ENCODE measurements around the gene PITPNC1.
"Not testable (repeated sequence)": the region's sequence is repeated elsewhere in the genome, so short reads cannot be mapped to it uniquely, and the experiment has no call there.

PITPNC1 gene

DNA sequence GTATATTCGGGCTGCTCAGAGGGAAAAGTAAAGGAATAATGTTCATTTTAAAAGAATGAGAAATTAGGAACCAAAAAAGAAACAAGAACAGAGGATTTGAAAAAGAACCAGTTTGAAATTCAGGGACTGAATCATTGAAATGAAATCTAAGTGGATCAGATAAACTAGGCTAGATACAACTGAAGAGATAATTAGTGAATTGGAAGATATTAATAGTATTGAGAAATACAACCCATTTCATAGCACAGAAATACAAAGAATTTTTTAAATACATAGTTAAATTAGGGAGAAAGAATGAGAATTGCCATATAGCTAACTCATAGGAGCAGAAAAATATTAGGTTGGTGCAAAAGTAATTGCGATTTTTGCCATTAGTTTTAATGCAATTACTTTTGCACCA lies 223.3 kb downstream of the PITPNC1 start:
- DNase-seq: no peak

DNA sequence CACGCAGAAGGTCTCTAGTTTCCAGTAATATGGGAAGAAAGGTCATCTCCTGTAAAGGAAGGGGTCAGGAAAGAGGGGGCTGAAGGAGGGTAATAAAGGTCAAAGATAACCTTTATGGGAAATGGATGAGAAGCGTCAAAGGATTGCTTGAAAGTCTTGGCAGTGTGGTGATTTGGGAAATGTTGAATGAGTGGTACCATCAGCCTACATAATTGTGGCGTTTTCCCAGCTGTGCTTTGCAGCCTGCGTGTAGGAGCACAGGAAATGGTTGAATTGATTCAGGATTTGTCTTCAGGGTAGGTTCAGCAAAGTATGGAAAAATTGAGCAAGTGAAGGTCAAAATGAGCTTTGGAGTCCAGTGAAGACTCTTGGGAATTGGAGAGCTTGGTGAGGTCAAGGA lies 224.8 kb downstream of the PITPNC1 start:
- no peak for DNase-seq

DNA sequence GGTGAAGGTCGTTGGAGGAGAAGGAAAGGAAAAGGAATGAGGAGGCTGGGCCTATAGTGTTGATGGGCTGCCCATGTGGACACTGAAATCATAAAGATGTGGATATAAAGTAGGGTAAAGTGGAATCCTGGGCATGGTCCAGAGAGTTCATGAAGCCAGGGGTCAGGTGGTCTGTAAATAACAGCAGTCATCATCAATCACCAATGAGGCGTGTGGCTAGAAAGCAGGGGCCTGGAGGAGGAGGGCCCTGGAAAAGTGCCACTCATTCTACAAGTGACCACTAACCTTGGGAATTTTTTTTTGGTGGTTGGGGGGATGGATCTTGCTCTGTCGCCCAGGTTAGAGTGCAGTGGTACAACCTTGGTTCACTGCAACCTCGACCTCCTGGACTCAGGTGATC lies 225.4 kb downstream of the PITPNC1 start:
- no peak for DNase-seq

DNA sequence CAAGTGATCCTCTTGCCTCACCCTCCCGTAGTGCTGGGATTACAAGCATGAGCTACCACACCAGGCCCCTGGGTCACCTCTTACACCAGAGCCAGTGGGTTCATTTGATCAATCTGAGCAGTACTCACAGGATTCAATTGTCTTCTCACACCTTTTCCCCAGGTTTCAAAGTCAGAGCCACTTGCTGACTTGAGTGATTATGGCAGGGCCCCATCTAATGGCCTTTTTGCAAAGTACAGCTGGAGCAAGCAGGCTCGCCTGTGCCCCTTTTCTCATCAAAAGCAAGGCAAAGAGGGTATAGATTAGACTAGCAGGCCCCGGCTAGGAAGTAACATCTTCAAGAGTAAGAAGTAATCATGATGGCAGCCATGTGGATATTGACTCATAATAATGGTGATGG lies 225.9 kb downstream of the PITPNC1 start:
- peak; percentile 64 for DNase-seq

DNA sequence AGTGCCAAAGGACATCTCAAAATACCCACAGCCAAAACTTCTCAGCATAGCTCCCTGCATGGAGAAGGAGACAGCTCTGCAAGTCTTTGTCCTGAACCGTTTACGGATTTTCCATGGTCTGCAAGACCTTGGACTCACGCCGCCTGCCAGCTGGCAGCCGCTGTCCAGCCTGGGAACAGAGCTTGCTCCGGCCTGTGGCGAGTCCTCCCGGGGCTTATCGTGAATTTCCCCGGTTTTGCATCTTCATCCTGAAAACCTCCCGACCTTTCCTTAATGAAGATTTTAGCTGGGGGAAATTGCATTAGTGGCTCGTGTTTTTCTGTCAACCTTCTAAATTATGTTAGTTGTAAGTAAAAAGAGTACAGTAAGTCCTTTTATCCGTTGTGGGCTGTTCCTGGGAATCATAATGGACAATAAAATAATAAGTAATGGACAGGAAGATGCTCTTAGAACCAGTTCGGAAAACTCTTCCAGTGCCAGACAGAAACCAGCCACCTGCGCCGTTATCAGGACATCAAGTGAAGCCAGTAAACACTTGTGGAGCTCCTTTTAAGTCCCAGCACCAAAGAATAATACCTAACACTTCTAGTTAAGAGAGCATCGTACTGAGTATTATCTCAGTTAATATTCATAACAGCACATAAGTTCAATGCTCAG lies 228.3 kb downstream of the PITPNC1 start:
- DNase-seq: no peak

- DNase-seq: no peak
Observed at GRCh38 chr17:67606471-67606870, 229.4 kb downstream of the PITPNC1 start.

GRCh38 chr17:67606896-67607604 lies 230.0 kb downstream of the PITPNC1 start:
- no peak for DNase-seq

DNA sequence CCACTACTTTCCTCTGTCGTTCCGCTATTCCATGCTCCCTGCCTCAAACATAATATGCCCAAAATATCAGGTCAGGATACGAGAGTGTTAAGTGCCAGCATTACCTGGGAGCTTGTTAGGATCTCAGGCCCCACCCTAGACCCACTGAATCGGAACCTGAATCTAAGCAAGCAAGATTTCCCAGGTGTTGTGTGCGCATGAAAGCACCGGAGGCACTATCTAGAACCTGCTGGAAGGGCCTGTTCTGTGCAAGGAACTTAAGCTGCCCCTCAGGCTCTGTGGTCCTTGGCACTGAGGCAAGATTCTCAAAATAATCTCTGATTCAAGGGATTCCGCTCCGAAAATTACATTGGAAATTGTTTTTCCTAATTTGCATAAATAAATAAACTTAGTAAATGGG lies 233.0 kb downstream of the PITPNC1 start:
- no peak for DNase-seq

DNA sequence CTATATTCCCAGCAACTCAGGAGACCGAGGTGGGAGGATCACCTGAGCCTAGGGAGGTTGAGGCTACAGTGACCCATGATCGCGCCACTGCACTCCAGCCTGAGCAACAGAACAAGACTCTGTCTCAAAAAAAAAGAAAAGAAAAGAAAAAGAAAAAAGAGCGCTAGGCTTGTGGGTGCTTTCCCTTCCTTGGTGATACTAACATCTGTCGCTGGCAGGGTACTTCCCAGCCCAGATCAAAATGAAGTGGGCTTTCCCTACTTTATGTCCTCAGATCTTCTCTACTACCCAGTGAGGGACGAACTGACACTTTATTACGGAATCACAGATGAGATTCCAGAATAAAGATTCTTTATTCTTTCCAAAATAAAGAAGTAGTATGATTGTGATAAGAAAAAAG lies 236.9 kb downstream of the PITPNC1 start:
- DNase-seq: no peak

GRCh38 chr17:67615011-67615561 lies 238.0 kb downstream of the PITPNC1 start:
- no peak for DNase-seq

- DNase-seq: no peak
Observed at GRCh38 chr17:67615736-67616135, 238.7 kb downstream of the PITPNC1 start.

DNA sequence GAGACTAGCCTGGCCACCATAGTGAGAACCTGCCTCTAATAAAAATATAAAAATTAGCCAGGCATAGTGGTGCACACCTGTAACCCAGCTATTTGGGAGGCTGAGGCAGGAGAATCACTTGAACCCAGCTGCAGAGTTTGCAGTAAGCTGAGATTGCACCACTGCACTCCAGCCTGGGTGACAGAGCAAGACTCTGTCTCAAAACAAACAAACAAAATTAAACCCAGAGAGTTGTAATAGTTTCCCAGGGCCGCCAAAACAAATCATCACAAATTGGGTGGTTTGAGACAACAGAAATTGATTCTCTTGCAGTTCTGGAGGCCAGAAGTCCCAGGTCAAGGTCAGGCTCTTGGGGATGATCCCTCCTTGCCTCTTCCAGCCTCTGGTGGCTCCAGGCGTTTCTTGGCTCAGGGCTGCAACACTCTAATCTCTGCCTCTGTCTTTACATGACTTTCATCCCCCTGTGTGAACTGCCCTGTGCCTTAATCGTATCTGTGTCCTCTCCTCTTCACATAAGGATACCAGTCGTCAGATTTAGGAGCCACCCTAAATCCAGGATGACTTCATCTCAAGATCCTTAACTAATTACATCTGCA lies 240.3 kb downstream of the PITPNC1 start:
- no peak for DNase-seq

GRCh38 chr17:67619555-67619954 lies 242.5 kb downstream of the PITPNC1 start:
- DNase-seq: no peak

DNA sequence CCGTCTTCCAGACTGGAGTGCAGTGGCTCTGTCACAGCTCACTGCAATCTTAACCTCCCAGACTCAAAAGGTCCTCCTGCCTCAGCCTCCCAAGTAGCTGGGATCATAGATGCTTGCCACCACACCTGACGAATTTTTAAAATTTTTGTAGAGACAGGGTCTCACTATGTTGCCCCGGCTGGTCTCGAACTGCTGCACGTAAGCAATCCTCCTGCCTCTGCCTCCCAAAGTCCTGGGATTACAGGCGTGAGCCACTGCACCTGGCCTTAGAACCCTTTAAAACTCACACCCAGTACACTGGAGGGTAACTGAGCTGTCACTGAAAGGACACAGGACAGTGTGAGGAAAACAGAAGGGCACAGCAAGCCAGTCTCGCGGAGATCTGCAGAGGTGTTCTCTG lies 243.0 kb downstream of the PITPNC1 start:
- no peak for DNase-seq

- no peak for DNase-seq
Observed at GRCh38 chr17:67620636-67621035, 243.6 kb downstream of the PITPNC1 start.

DNA sequence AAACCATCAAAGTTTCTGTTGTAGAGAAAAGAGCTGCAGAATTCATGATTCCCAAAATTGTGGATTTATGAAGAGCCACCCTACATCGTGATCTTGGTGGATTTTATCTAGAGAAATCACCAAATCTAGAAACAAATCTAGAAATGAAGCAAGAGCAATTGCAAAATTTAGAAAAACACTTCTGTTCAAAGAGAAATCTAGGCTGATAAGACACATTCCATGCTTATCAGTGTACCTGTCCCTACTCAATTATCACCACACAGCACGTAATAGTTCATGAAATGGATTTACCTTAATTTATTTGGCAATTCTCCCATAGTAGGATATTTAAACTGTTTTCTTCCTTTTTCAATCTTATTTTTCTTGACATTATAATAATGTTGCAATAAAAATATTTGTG lies 246.7 kb downstream of the PITPNC1 start:
- no peak for DNase-seq

- DNase-seq: peak; percentile 81
Observed at GRCh38 chr17:67624886-67625656, 248.0 kb downstream of the PITPNC1 start.

DNA sequence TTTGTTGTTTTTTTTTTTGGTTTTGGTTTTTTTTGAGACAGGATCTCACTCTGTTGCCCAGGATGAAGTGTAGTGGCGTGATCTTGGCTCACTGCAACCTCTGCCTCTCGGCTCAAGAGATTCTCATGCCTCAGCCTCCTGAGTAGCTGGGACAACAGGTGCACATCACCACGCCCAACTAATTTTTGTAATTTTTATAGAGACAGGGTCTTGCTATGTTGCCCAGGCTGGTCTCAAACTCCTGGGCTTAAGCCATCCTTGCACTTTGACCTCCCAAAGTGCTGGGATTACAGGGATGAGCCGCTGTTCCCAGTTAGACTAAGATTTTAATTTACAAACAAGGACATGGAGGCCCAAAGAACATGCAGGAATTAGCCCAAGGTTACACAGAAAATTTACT lies 248.9 kb downstream of the PITPNC1 start:
- no peak for DNase-seq

GRCh38 chr17:67628580-67629013 lies 251.5 kb downstream of the PITPNC1 start:
- no peak for DNase-seq

DNA sequence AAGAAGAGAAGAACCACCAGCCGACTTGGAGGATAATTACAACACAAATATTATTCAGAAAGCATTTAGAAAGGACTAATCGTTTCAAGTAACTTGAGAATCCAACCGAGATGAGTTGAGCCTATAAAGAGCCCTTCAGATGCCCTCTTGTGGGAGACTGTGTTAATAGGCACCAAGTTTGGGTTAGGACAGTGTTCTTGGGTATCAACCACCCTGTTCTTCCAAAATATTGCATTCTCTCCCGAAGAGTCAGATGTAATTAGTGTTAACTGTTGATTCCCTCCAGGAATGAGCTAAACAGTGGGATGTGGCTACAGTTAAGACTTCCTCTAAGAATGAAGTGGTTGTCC lies 252.9 kb downstream of the PITPNC1 start:
- DNase-seq: peak; percentile 45

- not testable (repeated sequence) for DNase-seq
Observed at GRCh38 chr17:67630836-67631235, 253.8 kb downstream of the PITPNC1 start.

GRCh38 chr17:67632141-67632540 lies 255.1 kb downstream of the PITPNC1 start:
- no peak for DNase-seq

DNA sequence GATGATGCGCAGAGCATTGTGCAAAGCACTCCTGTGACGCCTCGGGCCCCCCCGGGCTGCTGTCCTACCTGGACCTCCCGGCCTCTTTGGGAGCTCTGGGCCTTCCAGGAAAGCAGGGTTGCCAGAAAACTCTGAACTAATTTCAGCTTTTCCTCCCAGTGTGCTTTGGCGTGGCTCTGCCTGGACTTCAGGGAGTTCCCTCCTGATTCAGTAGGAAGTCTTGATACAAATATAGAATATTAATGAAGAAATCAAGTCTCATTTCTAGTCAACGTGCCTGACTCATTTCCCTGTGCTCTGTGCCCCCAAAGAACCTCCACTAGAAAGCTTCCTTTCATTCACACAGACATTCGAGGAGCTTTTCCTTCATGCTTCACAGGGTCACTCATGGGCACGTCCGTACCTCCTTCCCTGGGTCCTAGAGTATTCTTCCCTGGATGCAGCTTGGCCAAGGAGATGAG lies 256.7 kb downstream of the PITPNC1 start:
- no peak for DNase-seq
